ENCODE measurements around the gene UTP25. TPM values are rescaled to one million over a fixed set of nuclear protein-coding genes. Genes with fewer than 3 reads are reported as not detected.

The UTP25 gene
- total and polyA plus RNA-seq, 9 donors, result 4.3 to 9.9 (median 8.1) TPM

DNA sequence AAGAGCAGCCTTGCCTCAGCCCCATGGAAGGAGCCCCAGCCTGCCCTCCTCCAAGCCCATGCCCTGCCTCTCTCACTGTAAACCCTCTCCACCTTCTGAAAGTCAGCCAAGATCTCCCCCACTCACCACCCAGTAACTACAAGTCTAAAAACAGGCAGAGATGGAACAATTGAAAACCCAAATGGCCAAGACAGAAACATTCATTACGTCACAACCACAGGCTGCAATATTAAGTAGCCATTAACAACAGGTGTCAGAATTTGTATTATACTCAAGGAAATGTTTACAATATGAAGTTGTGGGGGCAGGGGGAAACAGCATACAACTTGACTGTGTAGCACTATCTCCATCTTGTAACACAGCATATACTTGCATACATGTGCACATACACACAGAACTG is 24.2 kb upstream of the UTP25 start:
- Histone ChIP-seq H3K9me3 (peaks cover 0 to 3% of the 10 kb centered on the region in 2 donors), H3K4me1 (ENCODE audit: insufficient read depth) (no peaks in the 10 kb centered on the region), H3K27me3 (no peaks in the 10 kb centered on the region), H3K4me3 (no peak overlapping the region), H3K36me3 (no peaks in the 10 kb centered on the region), H3K27ac (no peak overlapping the region)
- DNase-seq, result no peak
- TF ChIP-seq POLR2A (IDR thresholded peaks at IDR 0.05) (no peak), EP300 (IDR thresholded peaks at IDR 0.05) (no peak)
- TF ChIP-seq, protein P1, sequence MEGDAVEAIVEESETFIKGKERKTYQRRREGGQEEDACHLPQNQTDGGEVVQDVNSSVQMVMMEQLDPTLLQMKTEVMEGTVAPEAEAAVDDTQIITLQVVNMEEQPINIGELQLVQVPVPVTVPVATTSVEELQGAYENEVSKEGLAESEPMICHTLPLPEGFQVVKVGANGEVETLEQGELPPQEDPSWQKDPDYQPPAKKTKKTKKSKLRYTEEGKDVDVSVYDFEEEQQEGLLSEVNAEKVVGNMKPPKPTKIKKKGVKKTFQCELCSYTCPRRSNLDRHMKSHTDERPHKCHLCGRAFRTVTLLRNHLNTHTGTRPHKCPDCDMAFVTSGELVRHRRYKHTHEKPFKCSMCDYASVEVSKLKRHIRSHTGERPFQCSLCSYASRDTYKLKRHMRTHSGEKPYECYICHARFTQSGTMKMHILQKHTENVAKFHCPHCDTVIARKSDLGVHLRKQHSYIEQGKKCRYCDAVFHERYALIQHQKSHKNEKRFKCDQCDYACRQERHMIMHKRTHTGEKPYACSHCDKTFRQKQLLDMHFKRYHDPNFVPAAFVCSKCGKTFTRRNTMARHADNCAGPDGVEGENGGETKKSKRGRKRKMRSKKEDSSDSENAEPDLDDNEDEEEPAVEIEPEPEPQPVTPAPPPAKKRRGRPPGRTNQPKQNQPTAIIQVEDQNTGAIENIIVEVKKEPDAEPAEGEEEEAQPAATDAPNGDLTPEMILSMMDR (IDR thresholded peaks at IDR 0.05), result no peak
- WGBS, 3 donors, result 76 to 81% (median 80%) methylated on average over 1 of the region's 1 CpG
- intact Hi-C loops (cut with DNase I), result no loop called here

DNA sequence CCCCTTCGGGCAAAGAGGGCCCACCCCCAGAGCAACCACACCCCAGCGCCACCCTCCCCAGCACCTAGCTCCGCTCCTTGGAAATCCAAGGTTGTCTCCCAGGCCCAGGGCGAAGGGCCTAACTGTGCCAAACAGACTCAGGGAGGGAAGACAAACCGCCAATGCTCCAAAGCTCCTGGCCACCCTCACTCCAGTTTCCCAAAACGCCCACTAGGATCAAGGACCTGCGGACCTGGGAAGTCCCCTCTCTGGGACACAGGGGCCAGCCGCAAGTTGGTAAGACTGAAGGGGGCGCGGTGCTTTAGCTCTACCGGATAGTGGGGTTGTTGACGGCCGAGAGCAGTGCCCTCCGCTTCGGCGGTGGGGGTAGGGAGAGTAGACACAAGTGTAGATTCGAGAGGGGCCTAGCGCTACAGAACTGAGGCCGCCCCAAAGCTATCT is 22.4 kb upstream of the UTP25 start:
- Histone ChIP-seq H3K9me3 (peaks cover 0 to 3% of the 10 kb centered on the region in 2 donors), H3K27ac (no peak overlapping the region), H3K4me3 (peak overlapping the region; percentile 29), H3K36me3 (no peaks in the 10 kb centered on the region), H3K27me3 (no peaks in the 10 kb centered on the region), H3K4me1 (ENCODE audit: insufficient read depth) (no peaks in the 10 kb centered on the region)
- DNase-seq, result no peak
- WGBS, 3 donors, result 32 to 38% (median 36%) methylated on average over 19 of the region's 19 CpGs
- TF ChIP-seq POLR2A (IDR thresholded peaks at IDR 0.05), result no peak
- TF ChIP-seq, protein P1 (IDR thresholded peaks at IDR 0.05), result no peak
- no peak for TF ChIP-seq EP300 (IDR thresholded peaks at IDR 0.05)
- intact Hi-C loops (cut with DNase I), result no loop called here

DNA sequence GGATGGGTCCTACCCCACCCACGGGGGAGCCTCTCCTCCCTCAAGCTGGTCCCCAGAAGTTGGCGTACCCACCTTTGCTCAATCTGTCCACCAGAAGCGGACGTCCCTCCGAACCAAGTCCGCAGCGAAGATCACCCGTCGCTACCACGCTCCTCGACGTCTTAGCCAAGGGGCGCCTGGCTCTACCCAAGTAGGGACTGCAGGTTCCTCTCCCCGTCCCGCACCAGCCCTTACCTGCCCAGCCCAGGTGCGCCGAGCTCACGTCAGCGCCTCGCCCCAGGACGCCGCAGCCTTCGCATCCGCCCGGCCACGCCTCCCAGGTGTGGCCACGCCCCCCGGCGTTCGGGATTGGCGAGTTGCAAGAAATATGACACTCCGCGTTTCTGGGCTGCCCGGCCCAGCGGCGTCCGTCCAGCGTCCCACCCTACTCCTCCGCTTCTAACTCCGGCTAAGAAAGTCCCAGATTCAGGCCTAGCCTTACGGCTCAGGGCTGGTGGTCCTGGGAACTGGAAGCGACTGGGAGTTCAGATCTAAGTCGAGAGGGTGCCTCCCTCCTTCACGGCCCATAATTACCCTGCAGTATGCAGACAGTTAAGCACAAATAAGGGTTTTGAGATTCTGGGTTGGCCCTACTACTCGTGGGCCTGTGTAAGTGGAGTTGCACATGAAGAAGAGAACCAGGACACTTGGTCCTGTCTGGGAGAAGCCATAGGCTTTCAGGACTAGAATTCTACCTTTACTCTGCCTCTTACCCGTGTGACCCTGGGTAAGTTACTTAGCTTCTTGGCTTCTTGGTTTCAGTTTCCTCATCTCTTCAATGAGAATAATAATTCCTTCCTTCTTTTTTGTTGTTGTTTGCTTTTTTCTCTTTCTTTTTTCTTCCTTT is 21.7 kb upstream of the UTP25 start, which contains the start of gene IRF6:
IRF6 (minus strand) TSS at position 268 of the 886 bp plus-strand sequence. CDS start 4,729 bp downstream, outside the sequence.
- intact Hi-C loops (cut with DNase I), result no loop called here
- peak within 1 kb of the TSS; percentile 29 for H3K4me3 ChIP-seq
- no peaks in the 10 kb centered on the region for H3K4me1 ChIP-seq (ENCODE audit: insufficient read depth)
- H3K9me3 ChIP-seq, result peaks cover 0 to 3% of the 10 kb centered on the region in 2 donors
- no peak within 1 kb of the TSS for H3K27ac ChIP-seq
- TF ChIP-seq POLR2A (IDR thresholded peaks at IDR 0.05), result peak; percentile 54
- TF ChIP-seq, protein P1 (IDR thresholded peaks at IDR 0.05), result no peak
- H3K36me3 ChIP-seq, result no peaks in the 10 kb centered on the region
- no peaks in the 10 kb centered on the region for H3K27me3 ChIP-seq
- DNase-seq, result peak; percentile 65 to 84 (median 81)
- 5 to 7% (median 6%) methylated on average over 46 of the region's 46 CpGs for WGBS, 3 donors

DNA sequence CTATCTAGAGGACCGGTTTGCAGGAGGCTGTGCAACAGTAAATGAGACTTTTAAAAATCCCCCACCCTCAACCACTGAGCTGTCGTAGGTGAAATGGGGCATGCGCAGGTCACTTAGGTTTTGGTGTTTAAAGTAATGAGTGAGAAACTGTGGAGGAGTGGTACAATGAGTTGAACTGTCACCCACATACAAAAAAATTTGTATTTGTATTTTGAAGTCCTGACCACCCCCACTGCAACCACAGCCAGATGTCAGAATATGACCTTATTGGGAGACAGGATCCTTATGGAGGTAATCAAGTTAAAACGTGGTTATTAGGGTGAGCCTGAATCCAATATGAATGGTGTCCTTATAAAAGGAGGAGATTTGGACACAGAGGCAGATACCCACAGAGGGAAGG is 20.3 kb upstream of the UTP25 start:
- TF ChIP-seq POLR2A (IDR thresholded peaks at IDR 0.05) (no peak), EP300 (IDR thresholded peaks at IDR 0.05) (no peak)
- TF ChIP-seq, protein P1 (IDR thresholded peaks at IDR 0.05), result no peak
- no peak for DNase-seq
- H3K9me3 ChIP-seq, result peaks cover 0 to 3% of the 10 kb centered on the region in 2 donors
- no peaks in the 10 kb centered on the region for H3K27me3 ChIP-seq
- WGBS, 3 donors, result 69 to 73% (median 72%) methylated on average over 4 of the region's 4 CpGs
- no peaks in the 10 kb centered on the region for H3K36me3 ChIP-seq
- H3K27ac ChIP-seq, result no peak overlapping the region
- H3K4me1 ChIP-seq (ENCODE audit: insufficient read depth), result no peaks in the 10 kb centered on the region
- no peak overlapping the region for H3K4me3 ChIP-seq
- intact Hi-C loops (cut with DNase I), result no loop called here

All from ovary (tissue), 9 donors.